Central memory CD8-positive, alpha-beta T cell (primary cell): ENCODE data around the gene SUMF1.
"Not testable (repeated sequence)": the region's sequence is repeated elsewhere in the genome, so short reads cannot be mapped to it uniquely, and the experiment has no call there.

Source experiments
- ATAC-seq: fragments of 150-1000 bp; cut with Tn5 transposase; replicated peaks from 2 replicates; pipeline ENCODE4 v1.10.0; 2022; ENCODE audit warnings: mild to moderate bottlenecking, moderate FRiP score, moderate number of reproducible peaks; ENCODE audit not compliant: poor library complexity, severe bottlenecking; ENCODE audit errors: extremely low read depth
- DNase-seq, 2 donors: peaks; one replicate each; pipeline ENCODE4 v3.0.0; 2021; ENCODE audit warnings: low spot score in 2 of 2
- H3K27ac Mint-ChIP-seq: one replicate; pipeline ENCODE4 v1.8.0; 2022; ENCODE audit warnings: low read depth, mild to moderate bottlenecking, moderate library complexity, mixed read lengths
- H3K27me3 Mint-ChIP-seq: one replicate; pipeline ENCODE4 v1.8.0; 2022; ENCODE audit warnings: mixed read lengths
- H3K36me3 Mint-ChIP-seq: one replicate; pipeline ENCODE4 v1.8.0; 2022; ENCODE audit warnings: mild to moderate bottlenecking, moderate library complexity, mixed read lengths; ENCODE audit not compliant: insufficient read depth
- H3K4me1 Mint-ChIP-seq: one replicate; pipeline ENCODE4 v1.8.0; 2022; ENCODE audit warnings: mixed read lengths
- H3K4me3 Mint-ChIP-seq: one replicate; pipeline ENCODE4 v1.8.0; 2022; ENCODE audit warnings: mild to moderate bottlenecking, moderate library complexity, mixed read lengths
- H3K9me3 Mint-ChIP-seq: one replicate; pipeline ENCODE4 v1.8.0; 2022; ENCODE audit warnings: mixed read lengths

SUMF1 gene

DNA sequence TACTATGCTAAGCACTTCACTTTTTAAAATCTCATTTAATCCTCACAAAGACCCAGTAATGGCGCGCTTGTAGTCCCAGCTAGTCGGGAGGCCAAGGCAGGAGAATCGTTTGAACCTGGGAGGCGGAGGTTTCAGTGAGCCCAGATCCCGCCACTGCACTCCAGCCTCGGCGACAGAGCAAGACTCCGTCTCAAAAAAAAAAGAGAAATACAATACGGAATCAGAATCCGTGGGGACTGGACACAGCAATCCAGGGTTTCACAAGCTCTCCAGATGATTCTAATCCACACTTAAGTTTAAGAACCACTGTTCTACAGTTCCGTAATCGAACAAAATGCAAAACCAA, 426 bp upstream of the SUMF1 start:
- peak overlapping the region; percentile 85 for H3K4me3 Mint-ChIP-seq
- DNase-seq (no peak), ATAC-seq (no peak)
- H3K4me1 Mint-ChIP-seq = peaks cover 12% of the 10 kb centered on the region
- H3K9me3 Mint-ChIP-seq = no peaks in the 10 kb centered on the region
- peak overlapping the region; percentile 89 for H3K27ac Mint-ChIP-seq
- peaks cover 5% of the 10 kb centered on the region for H3K36me3 Mint-ChIP-seq
- peaks cover 8% of the 10 kb centered on the region for H3K27me3 Mint-ChIP-seq

GRCh38 chr3:4464576-4464975, 2.5 kb downstream of the SUMF1 start:
- Mint-ChIP-seq H3K27me3 (no peaks in the 10 kb centered on the region), H3K4me3 (no peak overlapping the region), H3K4me1 (peaks cover 12% of the 10 kb centered on the region), H3K27ac (no peak overlapping the region), H3K36me3 (peaks cover 7% of the 10 kb centered on the region), H3K9me3 (no peaks in the 10 kb centered on the region)
- no peak for DNase-seq
- ATAC-seq = no peak

DNA sequence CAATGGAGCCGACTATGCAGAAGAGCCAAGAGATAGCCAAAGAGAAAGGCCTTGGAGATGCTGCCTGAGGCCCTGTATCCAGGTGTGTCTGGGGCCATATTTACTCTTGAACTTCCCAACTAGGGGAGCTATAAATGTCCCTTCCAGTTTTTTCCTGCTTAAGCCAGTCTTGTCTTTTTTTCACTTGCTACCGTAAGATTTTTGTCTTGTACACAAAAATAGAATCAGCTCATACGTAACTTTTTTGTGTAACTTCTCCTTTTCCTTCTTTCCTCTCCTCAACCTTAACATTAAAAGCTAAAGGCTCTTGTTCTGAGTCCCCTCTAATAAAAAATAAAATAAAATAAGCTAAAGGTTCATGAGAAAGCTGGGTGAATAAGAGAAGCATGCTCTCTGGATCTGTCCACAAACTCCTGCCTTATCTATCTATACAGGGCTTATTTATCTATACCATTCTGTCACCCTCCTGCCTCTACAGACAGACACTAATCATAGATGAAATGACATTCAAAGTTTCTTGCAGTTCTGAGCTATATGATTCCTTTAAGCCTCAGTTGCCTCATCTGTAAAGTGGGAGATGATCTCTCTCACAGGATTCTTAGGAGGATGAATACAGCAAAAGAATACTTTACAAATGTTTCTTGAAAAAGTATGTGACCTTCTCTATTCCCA, 4.6 kb downstream of the SUMF1 start:
- Mint-ChIP-seq H3K27ac (no peak overlapping the region), H3K4me1 (peaks cover 12% of the 10 kb centered on the region), H3K27me3 (no peaks in the 10 kb centered on the region), H3K9me3 (no peaks in the 10 kb centered on the region), H3K4me3 (no peak overlapping the region), H3K36me3 (peaks cover 7% of the 10 kb centered on the region)
- DNase-seq (no peak), ATAC-seq (no peak)

GRCh38 chr3:4461468-4462090, 5.5 kb downstream of the SUMF1 start:
- Mint-ChIP-seq H3K4me3 (no peak overlapping the region), H3K36me3 (peaks cover 3% of the 10 kb centered on the region), H3K27me3 (no peaks in the 10 kb centered on the region), H3K27ac (no peak overlapping the region), H3K4me1 (peaks cover 11% of the 10 kb centered on the region), H3K9me3 (no peaks in the 10 kb centered on the region)
- DNase-seq = no peak
- no peak for ATAC-seq

- no peak overlapping the region for H3K4me3 Mint-ChIP-seq
- no peak overlapping the region for H3K27ac Mint-ChIP-seq
- no peaks in the 10 kb centered on the region for H3K9me3 Mint-ChIP-seq
- ATAC-seq (no peak), DNase-seq (no peak)
- H3K4me1 Mint-ChIP-seq = peaks cover 2% of the 10 kb centered on the region
- H3K36me3 Mint-ChIP-seq = peaks cover 3% of the 10 kb centered on the region
- H3K27me3 Mint-ChIP-seq = no peaks in the 10 kb centered on the region
Observed at GRCh38 chr3:4460334-4460733, 6.7 kb downstream of the SUMF1 start.

DNA sequence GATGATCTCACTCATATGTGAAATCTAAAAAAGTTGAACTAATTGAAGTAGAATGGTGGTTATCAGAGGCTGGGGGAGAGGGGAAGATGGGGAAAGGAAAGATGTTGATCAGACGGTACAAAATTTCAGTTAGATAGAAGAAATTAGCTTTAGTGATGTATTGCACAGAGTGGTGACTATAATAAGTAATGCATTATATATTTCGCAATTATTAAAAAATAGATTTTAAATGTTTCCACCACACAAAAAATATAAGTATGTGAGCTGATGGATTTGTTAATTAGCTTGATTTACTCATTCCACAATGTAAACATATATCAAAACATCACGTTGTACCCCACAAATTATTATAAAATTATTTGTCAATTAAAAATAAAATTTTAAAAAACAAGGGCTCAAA, 8.1 kb downstream of the SUMF1 start:
- Mint-ChIP-seq H3K4me1 (no peaks in the 10 kb centered on the region), H3K27me3 (no peaks in the 10 kb centered on the region), H3K4me3 (no peak overlapping the region), H3K27ac (no peak overlapping the region), H3K36me3 (peaks cover 2% of the 10 kb centered on the region), H3K9me3 (no peaks in the 10 kb centered on the region)
- no peak for DNase-seq
- no peak for ATAC-seq

GRCh38 chr3:4456780-4457179, 10.3 kb downstream of the SUMF1 start:
- not testable (repeated sequence) for H3K4me1 Mint-ChIP-seq, ATAC-seq, H3K4me3 Mint-ChIP-seq, H3K27ac Mint-ChIP-seq, H3K36me3 Mint-ChIP-seq, DNase-seq, H3K9me3 Mint-ChIP-seq, H3K27me3 Mint-ChIP-seq

DNA sequence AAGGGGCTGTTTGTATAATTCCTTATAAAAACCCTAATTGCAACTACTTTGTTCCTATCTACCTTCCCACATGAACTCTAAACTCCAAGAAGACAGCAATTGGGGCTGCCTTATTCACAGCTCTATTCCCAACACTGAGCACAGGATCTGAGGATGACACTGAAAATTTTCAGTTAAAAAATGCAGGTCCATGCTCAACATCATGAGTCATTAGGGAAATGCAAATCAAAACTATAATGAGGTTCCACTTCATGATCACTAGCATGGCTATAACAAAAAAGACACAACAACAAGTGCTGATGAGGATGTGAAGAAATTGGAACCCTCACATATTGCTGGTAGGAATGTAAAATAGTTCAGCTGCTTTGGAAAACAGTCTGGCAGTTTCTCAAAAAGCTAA, 12.9 kb downstream of the SUMF1 start:
- H3K36me3 Mint-ChIP-seq = peaks cover 5% of the 10 kb centered on the region
- DNase-seq = no peak
- no peak overlapping the region for H3K27ac Mint-ChIP-seq
- no peak overlapping the region for H3K4me3 Mint-ChIP-seq
- H3K4me1 Mint-ChIP-seq = no peaks in the 10 kb centered on the region
- no peak for ATAC-seq
- H3K9me3 Mint-ChIP-seq = no peaks in the 10 kb centered on the region
- H3K27me3 Mint-ChIP-seq = no peaks in the 10 kb centered on the region

DNA sequence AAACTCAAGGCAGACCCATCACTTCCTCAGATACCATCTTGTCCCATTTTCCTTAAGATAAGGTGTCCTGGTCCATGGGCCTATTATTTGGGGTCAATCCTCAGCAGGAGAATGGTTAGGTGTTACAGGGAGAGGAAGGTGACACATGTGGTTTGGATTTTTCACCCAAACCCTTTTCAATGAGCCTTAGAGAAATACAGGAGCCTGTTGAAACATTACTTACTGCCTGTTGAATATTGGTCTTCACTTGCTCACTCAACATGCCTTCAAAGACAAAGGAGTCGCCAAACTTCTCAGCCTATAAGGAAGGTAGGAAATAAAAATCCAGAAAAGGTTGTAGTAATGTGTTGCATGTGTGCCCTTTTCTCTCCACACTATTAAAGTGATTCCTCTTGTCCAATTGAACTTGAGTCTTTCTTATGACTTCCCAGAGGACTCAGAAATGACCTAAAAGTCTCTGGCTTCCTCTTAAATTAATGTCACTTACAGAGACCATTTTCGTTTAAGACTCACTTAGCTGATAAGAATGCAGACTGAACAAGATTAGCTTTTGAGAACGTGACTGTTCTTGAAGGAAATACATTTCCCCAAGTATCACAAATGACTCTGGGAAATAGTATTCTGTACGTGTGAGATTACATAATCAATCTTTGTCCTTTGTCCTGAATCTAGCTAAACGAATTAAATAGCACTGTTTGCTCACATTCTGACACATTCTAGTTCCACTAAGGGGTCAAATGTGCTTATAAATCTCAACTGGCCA, 17.8 kb downstream of the SUMF1 start:
- Mint-ChIP-seq H3K4me1 (no peaks in the 10 kb centered on the region), H3K36me3 (peaks cover 15% of the 10 kb centered on the region), H3K27me3 (no peaks in the 10 kb centered on the region), H3K9me3 (no peaks in the 10 kb centered on the region), H3K27ac (no peak overlapping the region), H3K4me3 (no peak overlapping the region)
- ATAC-seq (no peak), DNase-seq (no peak)

GRCh38 chr3:4448187-4448586, 18.9 kb downstream of the SUMF1 start:
- Mint-ChIP-seq H3K27ac (no peak overlapping the region), H3K9me3 (no peaks in the 10 kb centered on the region), H3K4me3 (no peak overlapping the region)

DNA sequence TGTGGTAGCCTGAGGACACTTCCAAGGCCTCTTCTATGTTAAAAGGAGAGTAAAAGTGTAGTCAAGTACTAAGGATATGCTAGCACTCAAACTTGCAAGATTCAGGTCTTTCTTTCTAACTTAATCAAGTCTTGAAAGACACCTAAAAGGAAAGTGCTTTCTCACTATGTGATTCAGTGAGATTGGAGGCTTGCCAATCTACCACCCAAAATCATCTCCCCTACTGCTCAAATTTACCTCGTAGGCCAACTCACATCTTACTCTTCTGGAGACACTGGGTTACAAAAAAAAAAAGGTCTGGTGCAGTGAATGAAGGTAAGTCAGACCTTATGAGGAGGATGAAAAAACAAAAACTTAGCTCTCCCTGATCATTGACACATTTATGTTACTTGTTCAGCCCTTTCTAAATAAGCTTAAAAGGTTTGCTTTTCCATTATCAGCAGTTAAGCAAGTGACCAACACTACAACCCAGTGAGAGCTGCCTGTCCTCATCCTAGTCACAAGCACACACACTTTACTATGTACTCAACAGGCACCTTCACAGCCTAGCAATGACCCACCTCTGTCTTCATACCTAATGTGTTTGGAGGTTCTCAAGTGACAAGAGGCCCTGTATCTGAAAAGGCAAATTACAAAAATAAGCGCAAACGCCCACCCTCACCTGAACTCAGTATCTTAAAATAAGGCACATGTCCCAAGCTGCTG, 19.6 kb downstream of the SUMF1 start:
- DNase-seq = no peak
- no peak overlapping the region for H3K27ac Mint-ChIP-seq
- no peaks in the 10 kb centered on the region for H3K27me3 Mint-ChIP-seq
- H3K4me3 Mint-ChIP-seq = no peak overlapping the region
- no peak for ATAC-seq
- H3K4me1 Mint-ChIP-seq = no peaks in the 10 kb centered on the region
- H3K9me3 Mint-ChIP-seq = no peaks in the 10 kb centered on the region
- peaks cover 18% of the 10 kb centered on the region for H3K36me3 Mint-ChIP-seq

More at GRCh38 chr3:4448187-4448586, 18.9 kb downstream of the SUMF1 start:
- no peaks in the 10 kb centered on the region for H3K4me1 Mint-ChIP-seq
- no peaks in the 10 kb centered on the region for H3K27me3 Mint-ChIP-seq
- ATAC-seq (no peak), DNase-seq (no peak)
- H3K36me3 Mint-ChIP-seq = peaks cover 18% of the 10 kb centered on the region

DNA sequence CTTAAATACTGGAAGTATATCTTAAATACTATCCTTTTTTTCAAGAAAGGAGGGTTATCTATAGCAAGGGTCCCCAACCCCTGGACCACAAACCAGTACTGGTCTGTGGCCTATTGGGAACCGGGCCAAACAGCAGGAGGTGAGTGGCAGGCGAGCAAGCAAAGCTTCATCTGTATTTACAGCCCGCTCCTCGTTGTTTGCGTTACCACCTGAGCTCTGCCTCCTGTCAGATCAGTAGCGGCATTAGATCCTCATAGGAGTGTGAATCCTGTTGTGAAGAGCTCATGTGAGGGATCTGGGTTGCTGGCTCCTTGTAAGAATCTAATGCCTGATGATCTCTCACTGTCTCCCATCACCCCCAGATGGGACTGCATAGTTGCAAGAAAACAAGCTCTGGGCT, 26.1 kb downstream of the SUMF1 start:
- no peak for DNase-seq
- Mint-ChIP-seq H3K27ac (no peak overlapping the region), H3K4me1 (no peaks in the 10 kb centered on the region)

More for the DNA sequence above, 26.1 kb downstream of the SUMF1 start:
- peaks cover 15% of the 10 kb centered on the region for H3K36me3 Mint-ChIP-seq
- no peak for ATAC-seq
- no peaks in the 10 kb centered on the region for H3K9me3 Mint-ChIP-seq
- no peak overlapping the region for H3K4me3 Mint-ChIP-seq
- H3K27me3 Mint-ChIP-seq = no peaks in the 10 kb centered on the region
